CD14-positive monocyte (primary cell): ENCODE results near the gene IL18R1. TPM values are rescaled to one million over a fixed set of nuclear protein-coding genes. Genes with fewer than 3 reads are reported as not detected.

Experiments used
- DNase-seq, 3 donors: peaks; one replicate each; pipeline ENCODE4 v3.0.0-alpha.2; 2011 to 2022
- H2AFZ ChIP-seq: 2 replicates; pipeline ENCODE4 v1.6.0; 2012; ENCODE audit warnings: mild to moderate bottlenecking, low read depth, low read length, inconsistent platforms; ENCODE audit not compliant: insufficient read depth, poor library complexity, severe bottlenecking
- H3K27ac ChIP-seq, 2 donors: 1 replicate in 1 of 2; 2 replicates in 1 of 2; pipeline ENCODE4 v1.5.1; 2012 to 2013; ENCODE audit warnings: low read length in 2 of 2, control low read depth in 1 of 2, inconsistent platforms in 1 of 2, low read depth in 1 of 2, mild to moderate bottlenecking in 1 of 2
- H3K27me3 ChIP-seq, 2 donors: one replicate each; pipeline versions ENCODE4 v1.6.0 to v1.6.1; 2011 to 2013; ENCODE audit warnings: low read length in 2 of 2; ENCODE audit not compliant: control insufficient read depth in 2 of 2, insufficient read depth in 2 of 2
- H3K36me3 ChIP-seq, 2 donors: replicated peaks in 1 of 2; 1 replicate in 1 of 2; 2 replicates in 1 of 2; pipeline versions ENCODE4 v1.5.1 to v1.6.1; 2012 to 2013; ENCODE audit warnings: low read length in 2 of 2, control low read depth in 1 of 2, inconsistent platforms in 1 of 2, mild to moderate bottlenecking in 1 of 2; ENCODE audit not compliant: insufficient read depth in 2 of 2, control insufficient read depth in 1 of 2
- H3K4me1 ChIP-seq, 2 donors: 1 replicate in 1 of 2; 2 replicates in 1 of 2; pipeline versions ENCODE4 v1.5.1 to v1.6.1; 2012 to 2013; ENCODE audit warnings: low read length in 2 of 2, control low read depth in 1 of 2, inconsistent platforms in 1 of 2, mild to moderate bottlenecking in 1 of 2, moderate library complexity in 1 of 2; ENCODE audit not compliant: insufficient read depth in 2 of 2, control insufficient read depth in 1 of 2
- H3K4me2 ChIP-seq: replicated peaks from 2 replicates; pipeline ENCODE3; 2012; ENCODE audit warnings: low read length, moderate library complexity, mild to moderate bottlenecking; ENCODE audit not compliant: poor library complexity, severe bottlenecking; ENCODE audit errors: extremely low read depth
- H3K4me3 ChIP-seq, 3 experiments: fragments of 200-600 bp in 1 of 3; sonication (generic) in 1 of 3; replicated peaks in 1 of 3; 1 replicate in 2 of 3; 2 replicates in 1 of 3; pipeline ENCODE4 v1.5.1; 2011 to 2013; ENCODE audit warnings: low read length in 3 of 3, mild to moderate bottlenecking in 3 of 3, control low read depth in 2 of 3, low read depth in 2 of 3, inconsistent platforms in 1 of 3, moderate library complexity in 1 of 3
- H3K79me2 ChIP-seq: 2 replicates; pipeline ENCODE4 v1.6.0; 2012; ENCODE audit warnings: mild to moderate bottlenecking, control low read depth, inconsistent platforms, low read length, moderate library complexity; ENCODE audit not compliant: insufficient read depth
- H3K9ac ChIP-seq: 2 replicates; pipeline ENCODE4 v1.6.0; 2017; ENCODE audit warnings: low read length, mild to moderate bottlenecking; ENCODE audit not compliant: insufficient read depth, poor library complexity, severe bottlenecking
- H3K9me3 ChIP-seq, 2 donors: replicated peaks in 1 of 2; 1 replicate in 1 of 2; 2 replicates in 1 of 2; pipeline versions ENCODE4 v1.5.1 to v1.6.1; 2012 to 2013; ENCODE audit warnings: low read length in 2 of 2, control low read depth in 1 of 2; ENCODE audit not compliant: control insufficient read depth in 1 of 2, insufficient read depth in 1 of 2
- H4K20me1 ChIP-seq: 2 replicates; pipeline ENCODE4 v1.6.0; 2012; ENCODE audit warnings: mild to moderate bottlenecking, low read length, control low read depth, moderate library complexity; ENCODE audit not compliant: insufficient read depth
- H3K27ac Mint-ChIP-seq, 7 donors: one replicate each; pipeline ENCODE4 v1.8.0; 2020; ENCODE audit warnings: mild to moderate bottlenecking in 7 of 7, mixed read lengths in 7 of 7, moderate library complexity in 6 of 7, inconsistent platforms in 2 of 7
- H3K27me3 Mint-ChIP-seq, 3 donors: one replicate each; pipeline ENCODE4 v1.8.0; 2021 to 2022; ENCODE audit warnings: low read depth in 3 of 3, mild to moderate bottlenecking in 3 of 3, mixed read lengths in 3 of 3, moderate library complexity in 3 of 3, inconsistent platforms in 1 of 3
- H3K36me3 Mint-ChIP-seq, 2 donors: one replicate each; pipeline ENCODE4 v1.8.0; 2020; ENCODE audit warnings: mixed read lengths in 2 of 2, inconsistent platforms in 1 of 2, mild to moderate bottlenecking in 1 of 2
- H3K4me1 Mint-ChIP-seq: one replicate; pipeline ENCODE4 v1.8.0; 2020; ENCODE audit warnings: mild to moderate bottlenecking, mixed read lengths
- H3K4me3 Mint-ChIP-seq, 2 donors: one replicate each; pipeline ENCODE4 v1.8.0; 2020; ENCODE audit warnings: mild to moderate bottlenecking in 2 of 2, mixed read lengths in 2 of 2, moderate library complexity in 1 of 2
- H3K9me3 Mint-ChIP-seq, 7 donors: one replicate each; pipeline ENCODE4 v1.8.0; 2020 to 2022; ENCODE audit warnings: mixed read lengths in 7 of 7, mild to moderate bottlenecking in 6 of 7, moderate library complexity in 6 of 7, inconsistent platforms in 2 of 7
- WGBS: methylation state at CpG from one replicate; pipeline ENCODE4 v1.1.5; 2013; ENCODE audit warnings: missing lambda C conversion rate; ENCODE audit not compliant: insufficient coverage; 5-methylcytosine and 5-hydroxymethylcytosine counted together
- intact Hi-C, 2 donors: fragments of 100-400 bp; cut with micrococcal nuclease; formaldehyde crosslinking; loops; one replicate each; pipeline versions ENCODE4 v1.15.0 to v1.15.1; 2023
- polyA plus RNA-seq, 3 donors: library from polyadenylated mRNA; depleted of rRNA in 1 of 3; unstranded in 2 of 3; stranded (reverse) in 1 of 3; fragments of 300-500 nt in 2 of 3; fragments of >200 nt in 1 of 3; fragmentation: Illumina TruSeq in 2 of 3; gene quantifications; 1 replicate in 2 of 3; 2 replicates in 1 of 3; pipeline ENCODE4 v1.2.3, GENCODE V29; 2012 to 2021
- TF ChIP-seq, protein P1 (sequence below): fragments of 200-600 bp; IDR thresholded peaks from one replicate; pipeline ENCODE4 v1.8.0; 2022; ENCODE audit warnings: antibody characterized with exemption, mild to moderate bottlenecking

The IL18R1 gene
- polyA plus RNA-seq, 3 donors, result 0.03 to 0.15 (median 0.11) TPM

GRCh38 chr2:102396012-102396411 is 40.4 kb downstream of the IL18R1 start:
- no peak overlapping the region for H3K4me2 ChIP-seq
- H3K36me3 Mint-ChIP-seq, result no peaks in the 10 kb centered on the region
- H3K4me3 Mint-ChIP-seq, result no peak overlapping the region
- H3K9ac ChIP-seq, result no peak overlapping the region
- intact Hi-C loops, result no loop called here
- H3K4me3 ChIP-seq, result no peak overlapping the region
- H3K27me3 ChIP-seq, result no peaks in the 10 kb centered on the region
- TF ChIP-seq, protein P1, sequence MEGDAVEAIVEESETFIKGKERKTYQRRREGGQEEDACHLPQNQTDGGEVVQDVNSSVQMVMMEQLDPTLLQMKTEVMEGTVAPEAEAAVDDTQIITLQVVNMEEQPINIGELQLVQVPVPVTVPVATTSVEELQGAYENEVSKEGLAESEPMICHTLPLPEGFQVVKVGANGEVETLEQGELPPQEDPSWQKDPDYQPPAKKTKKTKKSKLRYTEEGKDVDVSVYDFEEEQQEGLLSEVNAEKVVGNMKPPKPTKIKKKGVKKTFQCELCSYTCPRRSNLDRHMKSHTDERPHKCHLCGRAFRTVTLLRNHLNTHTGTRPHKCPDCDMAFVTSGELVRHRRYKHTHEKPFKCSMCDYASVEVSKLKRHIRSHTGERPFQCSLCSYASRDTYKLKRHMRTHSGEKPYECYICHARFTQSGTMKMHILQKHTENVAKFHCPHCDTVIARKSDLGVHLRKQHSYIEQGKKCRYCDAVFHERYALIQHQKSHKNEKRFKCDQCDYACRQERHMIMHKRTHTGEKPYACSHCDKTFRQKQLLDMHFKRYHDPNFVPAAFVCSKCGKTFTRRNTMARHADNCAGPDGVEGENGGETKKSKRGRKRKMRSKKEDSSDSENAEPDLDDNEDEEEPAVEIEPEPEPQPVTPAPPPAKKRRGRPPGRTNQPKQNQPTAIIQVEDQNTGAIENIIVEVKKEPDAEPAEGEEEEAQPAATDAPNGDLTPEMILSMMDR, result no peak
- no peaks in the 10 kb centered on the region for H4K20me1 ChIP-seq
- no peak overlapping the region for H3K27ac Mint-ChIP-seq
- H3K27me3 Mint-ChIP-seq, result peaks cover 0 to 1% (median 0%) of the 10 kb centered on the region in 3 donors
- H3K9me3 Mint-ChIP-seq, result no peaks in the 10 kb centered on the region
- no CpG with 5 or more reads among the region's 2 CpGs for WGBS
- H2AFZ ChIP-seq, result no peak overlapping the region
- no peak for DNase-seq
- H3K27ac ChIP-seq, result no peak overlapping the region
- H3K4me1 ChIP-seq, result no peaks in the 10 kb centered on the region
- no peaks in the 10 kb centered on the region for H3K4me1 Mint-ChIP-seq
- no peaks in the 10 kb centered on the region for H3K79me2 ChIP-seq
- no peaks in the 10 kb centered on the region for H3K9me3 ChIP-seq
- H3K36me3 ChIP-seq, result no peaks in the 10 kb centered on the region

- no peak overlapping the region for H3K4me2 ChIP-seq
- no peaks in the 10 kb centered on the region for H3K9me3 ChIP-seq
- H3K27ac Mint-ChIP-seq, result no peak overlapping the region
- H3K27me3 ChIP-seq, result no peaks in the 10 kb centered on the region
- H3K4me1 ChIP-seq, result peaks cover 0 to 4% of the 10 kb centered on the region in 2 donors
- H3K9ac ChIP-seq, result no peak overlapping the region
- H3K9me3 Mint-ChIP-seq, result no peaks in the 10 kb centered on the region
- H3K27me3 Mint-ChIP-seq, result peaks cover 0 to 1% (median 0%) of the 10 kb centered on the region in 3 donors
- H2AFZ ChIP-seq, result no peak overlapping the region
- no peaks in the 10 kb centered on the region for H3K36me3 Mint-ChIP-seq
- no CpG with 5 or more reads among the region's 6 CpGs for WGBS
- no peaks in the 10 kb centered on the region for H3K36me3 ChIP-seq
- TF ChIP-seq, protein P1, result no peak
- no peak overlapping the region for H3K27ac ChIP-seq
- peaks cover 8% of the 10 kb centered on the region for H3K4me1 Mint-ChIP-seq
- intact Hi-C loops, result no loop called here
- no peaks in the 10 kb centered on the region for H3K79me2 ChIP-seq
- H3K4me3 Mint-ChIP-seq, result no peak overlapping the region
- H4K20me1 ChIP-seq, result no peaks in the 10 kb centered on the region
- H3K4me3 ChIP-seq, result no peak overlapping the region
- DNase-seq, result no peak
Measured at GRCh38 chr2:102397209-102397608, 41.6 kb downstream of the IL18R1 start.
